T-helper 1 cell (primary cell): Measurements from ENCODE around the gene CLASP1.
"Not testable (repeated sequence)": the region's sequence is repeated elsewhere in the genome, so short reads cannot be mapped to it uniquely, and the experiment has no call there.

Experiments
- DNase-seq, 5 donors: peaks; one replicate each; pipeline ENCODE4 v3.0.0-alpha.2; 2012 to 2020

Gene CLASP1

GRCh38 chr2:121501031-121501430 lies 148.2 kb downstream of the CLASP1 start:
- no peak for DNase-seq

- DNase-seq = no peak
Observed at GRCh38 chr2:121498731-121499130, 150.5 kb downstream of the CLASP1 start.

- DNase-seq = no peak
Observed at GRCh38 chr2:121492409-121492808, 156.9 kb downstream of the CLASP1 start.

GRCh38 chr2:121491518-121491917 lies 157.7 kb downstream of the CLASP1 start:
- no peak for DNase-seq

GRCh38 chr2:121490584-121491133 lies 158.6 kb downstream of the CLASP1 start:
- DNase-seq = no peak

- no peak for DNase-seq
Observed at GRCh38 chr2:121489911-121490583, 159.2 kb downstream of the CLASP1 start.

- DNase-seq = no peak
Observed at GRCh38 chr2:121489284-121489683, 160.0 kb downstream of the CLASP1 start.

- no peak for DNase-seq
Observed at GRCh38 chr2:121486191-121486790, 163.0 kb downstream of the CLASP1 start.

- DNase-seq = no peak
Observed at GRCh38 chr2:121485039-121485438, 164.2 kb downstream of the CLASP1 start.

GRCh38 chr2:121483846-121484245 lies 165.4 kb downstream of the CLASP1 start:
- no peak for DNase-seq

GRCh38 chr2:121483021-121483420 lies 166.2 kb downstream of the CLASP1 start:
- DNase-seq = no peak

- no peak for DNase-seq
Observed at GRCh38 chr2:121480826-121481225, 168.4 kb downstream of the CLASP1 start.

- no peak for DNase-seq
Observed at GRCh38 chr2:121479882-121480522, 169.3 kb downstream of the CLASP1 start.

- DNase-seq = no peak
Observed at GRCh38 chr2:121478996-121479745, 170.1 kb downstream of the CLASP1 start.

- DNase-seq = not testable (repeated sequence)
Observed at GRCh38 chr2:121478358-121478995, 170.8 kb downstream of the CLASP1 start.

GRCh38 chr2:121476684-121477083 lies 172.6 kb downstream of the CLASP1 start:
- no peak for DNase-seq

GRCh38 chr2:121475811-121476571 lies 173.3 kb downstream of the CLASP1 start:
- no peak for DNase-seq

- no peak for DNase-seq
Observed at GRCh38 chr2:121473512-121473911, 175.8 kb downstream of the CLASP1 start.

- peak in 1 of 5 donors; percentile 2 for DNase-seq
Observed at GRCh38 chr2:121472470-121472993, 176.7 kb downstream of the CLASP1 start.

- DNase-seq = no peak
Observed at GRCh38 chr2:121471532-121472469, 177.5 kb downstream of the CLASP1 start.
